Neutrophil (primary cell): ENCODE results near the gene TPD52L2.

ENCODE experiments used
- H3K27ac ChIP-seq: fragments of 200-600 bp; sonication (generic); 2 replicates; pipeline ENCODE4 v1.5.1; 2016; ENCODE audit warnings: mild to moderate bottlenecking, moderate library complexity
- H3K27me3 ChIP-seq: fragments of 200-600 bp; sonication (generic); 2 replicates; pipeline ENCODE4 v1.6.0; 2016; ENCODE audit warnings: mild to moderate bottlenecking
- H3K36me3 ChIP-seq: fragments of 200-600 bp; sonication (generic); 2 replicates; pipeline ENCODE4 v1.5.1; 2017
- H3K4me1 ChIP-seq, 2 experiments: fragments of 200-600 bp in 1 of 2; sonication (generic) in 1 of 2; 1 replicate in 1 of 2; 2 replicates in 1 of 2; pipeline versions ENCODE4 v1.5.1 to v1.6.1; 2013 to 2016; ENCODE audit warnings: low read depth in 1 of 2, low read length in 1 of 2, mild to moderate bottlenecking in 1 of 2, moderate library complexity in 1 of 2; ENCODE audit not compliant: control insufficient read depth in 1 of 2, insufficient read depth in 1 of 2
- H3K4me3 ChIP-seq, 2 experiments: fragments of 200-600 bp in 1 of 2; sonication (generic) in 1 of 2; 1 replicate in 1 of 2; 2 replicates in 1 of 2; pipeline ENCODE4 v1.5.1; 2013 to 2016; ENCODE audit warnings: low read depth in 1 of 2, low read length in 1 of 2, mild to moderate bottlenecking in 1 of 2, moderate library complexity in 1 of 2
- H3K9me3 ChIP-seq: fragments of 200-600 bp; sonication (generic); 2 replicates; pipeline ENCODE4 v1.5.1; 2016
- CTCF ChIP-seq: fragments of 200-600 bp; sonication (generic); IDR thresholded peaks from 2 replicates; pipeline ENCODE4 v1.5.1; 2016; ENCODE audit warnings: antibody characterized with exemption

TPD52L2 gene

DNA sequence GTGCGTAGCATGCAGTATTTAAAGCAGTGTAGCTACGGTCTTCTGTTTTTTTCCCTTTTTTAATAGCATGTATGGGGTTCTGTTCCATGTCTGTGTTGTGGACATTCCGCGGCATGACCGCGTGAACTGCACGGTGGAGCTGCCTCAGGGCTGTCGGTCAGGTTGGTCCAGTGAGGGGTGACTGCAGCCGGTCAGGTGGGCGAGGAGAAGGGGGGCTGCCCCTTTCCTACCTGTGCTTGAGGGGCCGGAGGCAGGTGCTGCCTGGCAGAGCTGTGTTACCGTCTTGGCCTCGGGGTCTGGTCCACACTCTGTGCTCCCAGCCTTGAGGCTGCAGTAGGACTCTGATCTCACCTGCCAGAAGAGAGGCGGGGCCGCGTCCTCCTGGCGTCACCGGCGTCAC is 66.7 kb downstream of the TPD52L2 start:
- Histone ChIP-seq H3K4me3 (no peak overlapping the region), H3K27me3 (no peaks in the 10 kb centered on the region), H3K4me1 (no peaks in the 10 kb centered on the region), H3K27ac (no peak overlapping the region), H3K36me3 (peaks cover 97% of the 10 kb centered on the region), H3K9me3 (no peaks in the 10 kb centered on the region)
- no peak for TF ChIP-seq CTCF

- Histone ChIP-seq H3K27ac (peak overlapping the region; percentile 20), H3K4me3 (no peak overlapping the region), H3K9me3 (no peaks in the 10 kb centered on the region), H3K4me1 (no peaks in the 10 kb centered on the region), H3K27me3 (no peaks in the 10 kb centered on the region), H3K36me3 (peaks cover 100% of the 10 kb centered on the region)
- TF ChIP-seq CTCF = no peak
Measured at GRCh38 chr20:63932606-63933160, 67.6 kb downstream of the TPD52L2 start.

DNA sequence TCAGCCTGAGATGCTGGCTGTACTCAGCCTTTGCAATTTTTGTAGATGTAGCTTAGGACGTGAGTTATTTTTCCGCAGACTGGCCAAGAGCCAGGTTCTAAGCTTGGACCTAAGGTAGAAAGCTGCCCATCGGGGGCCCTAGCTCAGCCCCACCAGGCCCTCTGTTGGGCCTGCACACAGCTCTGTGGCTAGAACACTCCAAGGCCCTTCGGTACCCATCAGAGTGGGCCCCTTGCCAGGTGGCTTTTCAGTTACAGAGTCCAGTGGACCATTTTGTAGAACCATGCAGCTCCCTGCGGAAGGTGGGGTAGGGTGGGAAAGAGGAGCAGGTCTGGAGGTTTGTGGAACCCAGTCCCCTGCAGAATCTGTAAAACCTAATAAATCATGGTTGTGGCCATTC is 68.6 kb downstream of the TPD52L2 start:
- Histone ChIP-seq H3K27me3 (no peaks in the 10 kb centered on the region), H3K9me3 (no peaks in the 10 kb centered on the region), H3K27ac (peak overlapping the region; percentile 40), H3K4me3 (no peak overlapping the region), H3K4me1 (peaks cover under 1 to 6% of the 10 kb centered on the region in 2 experiments), H3K36me3 (peaks cover 98% of the 10 kb centered on the region)
- TF ChIP-seq CTCF = no peak

GRCh38 chr20:63934271-63935068 is 69.4 kb downstream of the TPD52L2 start:
- no peak for TF ChIP-seq CTCF
- peaks cover 7 to 14% of the 10 kb centered on the region in 2 experiments for H3K4me1 ChIP-seq
- peaks cover 98% of the 10 kb centered on the region for H3K36me3 ChIP-seq
- no peaks in the 10 kb centered on the region for H3K27me3 ChIP-seq
- H3K9me3 ChIP-seq = no peaks in the 10 kb centered on the region
- H3K27ac ChIP-seq = peak overlapping the region; percentile 40
- H3K4me3 ChIP-seq = no peak overlapping the region

- H3K4me1 ChIP-seq = peaks cover 10 to 23% of the 10 kb centered on the region in 2 experiments
- no peak overlapping the region for H3K4me3 ChIP-seq
- peak overlapping the region; percentile 29 for H3K27ac ChIP-seq
- H3K36me3 ChIP-seq = peaks cover 96% of the 10 kb centered on the region
- no peaks in the 10 kb centered on the region for H3K27me3 ChIP-seq
- H3K9me3 ChIP-seq = no peaks in the 10 kb centered on the region
- no peak for TF ChIP-seq CTCF
Measured at GRCh38 chr20:63935447-63935846, 70.4 kb downstream of the TPD52L2 start.
